KMS-11 (cell line): ENCODE data around the gene NHEJ1.

Experiments
- H2AFZ ChIP-seq: fragments of 200-600 bp; sonication (generic); 2 replicates; pipeline ENCODE4 v1.6.1; 2016; ENCODE audit warnings: antibody characterized with exemption, mixed run types, low read depth
- H3K27ac ChIP-seq: fragments of 200-600 bp; sonication (generic); 2 replicates; pipeline ENCODE4 v1.6.1; 2016; ENCODE audit warnings: mild to moderate bottlenecking, mixed run types
- H3K27me3 ChIP-seq: fragments of 200-600 bp; sonication (generic); 2 replicates; pipeline ENCODE4 v1.6.1; 2017; ENCODE audit warnings: mild to moderate bottlenecking, low read depth, mixed run types, moderate library complexity; ENCODE audit not compliant: insufficient read depth
- H3K36me3 ChIP-seq: fragments of 200-600 bp; sonication (generic); 2 replicates; pipeline ENCODE4 v1.6.1; 2017; ENCODE audit warnings: mild to moderate bottlenecking, mixed run types; ENCODE audit not compliant: insufficient read depth
- H3K4me1 ChIP-seq: fragments of 200-600 bp; sonication (generic); 2 replicates; pipeline ENCODE4 v1.6.1; 2016; ENCODE audit warnings: mild to moderate bottlenecking, low read depth, mixed run types; ENCODE audit not compliant: poor library complexity, severe bottlenecking
- H3K4me2 ChIP-seq: fragments of 200-600 bp; sonication (generic); 2 replicates; pipeline ENCODE4 v1.7.0; 2016; ENCODE audit warnings: mild to moderate bottlenecking, mixed run types
- H3K4me3 ChIP-seq: fragments of 200-600 bp; sonication (generic); IDR thresholded peaks from 2 replicates; pipeline ENCODE4 v1.6.1; 2017; ENCODE audit warnings: low read depth, low read length, mixed read lengths; ENCODE audit not compliant: insufficient read depth
- H3K79me2 ChIP-seq: fragments of 200-600 bp; sonication (generic); 2 replicates; pipeline ENCODE4 v1.6.1; 2016; ENCODE audit warnings: low read depth, mixed run types; ENCODE audit not compliant: insufficient read depth
- H3K9ac ChIP-seq: fragments of 200-600 bp; sonication (generic); 2 replicates; pipeline ENCODE4 v1.6.1; 2016; ENCODE audit warnings: mild to moderate bottlenecking, mixed run types
- H4K20me1 ChIP-seq: fragments of 200-600 bp; sonication (generic); 2 replicates; pipeline ENCODE4 v1.6.1; 2016; ENCODE audit warnings: mild to moderate bottlenecking, mixed run types; ENCODE audit not compliant: insufficient read depth
- TF ChIP-seq, protein P1 (sequence below): fragments of 200-600 bp; sonication (generic); conservative IDR thresholded peaks from 2 replicates; pipeline ENCODE4 v1.6.1; 2017; ENCODE audit warnings: low read depth, mild to moderate bottlenecking, antibody characterized with exemption, low read length, moderate library complexity, mixed read lengths

NHEJ1 gene

DNA sequence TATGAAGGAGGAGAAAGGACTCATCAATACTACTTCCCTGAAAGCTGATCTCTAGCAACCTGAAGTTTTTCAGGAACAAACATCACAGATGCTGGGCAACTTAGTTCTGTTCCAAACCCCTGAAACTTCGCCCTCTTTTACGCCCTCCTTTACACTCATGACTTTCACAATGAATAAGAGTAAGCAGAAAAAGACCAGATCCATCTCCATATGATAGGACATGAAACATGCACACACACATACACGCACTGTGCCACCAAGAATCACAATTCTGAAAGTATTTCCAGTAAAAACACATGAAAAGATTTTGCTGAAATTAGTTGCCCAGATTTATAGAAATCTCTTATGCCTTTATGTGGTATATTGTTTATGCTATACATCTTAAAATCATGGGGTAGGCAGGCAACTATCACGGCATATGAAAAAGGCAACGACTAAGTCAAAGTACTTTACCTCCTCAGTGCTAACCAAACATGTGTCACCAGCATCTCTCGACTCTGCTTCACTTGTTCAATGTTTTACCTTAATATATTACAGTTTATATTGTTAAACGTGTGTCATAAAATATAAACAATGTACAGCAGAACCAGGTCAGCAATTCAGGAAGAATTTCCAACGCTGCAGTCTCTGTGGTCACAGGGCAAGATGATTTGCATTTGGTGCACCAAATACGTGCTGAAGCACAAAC, 47.8 kb downstream of the NHEJ1 start:
- TF ChIP-seq, protein P1, sequence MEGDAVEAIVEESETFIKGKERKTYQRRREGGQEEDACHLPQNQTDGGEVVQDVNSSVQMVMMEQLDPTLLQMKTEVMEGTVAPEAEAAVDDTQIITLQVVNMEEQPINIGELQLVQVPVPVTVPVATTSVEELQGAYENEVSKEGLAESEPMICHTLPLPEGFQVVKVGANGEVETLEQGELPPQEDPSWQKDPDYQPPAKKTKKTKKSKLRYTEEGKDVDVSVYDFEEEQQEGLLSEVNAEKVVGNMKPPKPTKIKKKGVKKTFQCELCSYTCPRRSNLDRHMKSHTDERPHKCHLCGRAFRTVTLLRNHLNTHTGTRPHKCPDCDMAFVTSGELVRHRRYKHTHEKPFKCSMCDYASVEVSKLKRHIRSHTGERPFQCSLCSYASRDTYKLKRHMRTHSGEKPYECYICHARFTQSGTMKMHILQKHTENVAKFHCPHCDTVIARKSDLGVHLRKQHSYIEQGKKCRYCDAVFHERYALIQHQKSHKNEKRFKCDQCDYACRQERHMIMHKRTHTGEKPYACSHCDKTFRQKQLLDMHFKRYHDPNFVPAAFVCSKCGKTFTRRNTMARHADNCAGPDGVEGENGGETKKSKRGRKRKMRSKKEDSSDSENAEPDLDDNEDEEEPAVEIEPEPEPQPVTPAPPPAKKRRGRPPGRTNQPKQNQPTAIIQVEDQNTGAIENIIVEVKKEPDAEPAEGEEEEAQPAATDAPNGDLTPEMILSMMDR, result no peak
- Histone ChIP-seq H3K4me1 (no peaks in the 10 kb centered on the region), H4K20me1 (no peaks in the 10 kb centered on the region), H3K4me3 (no peak overlapping the region), H2AFZ (no peak overlapping the region), H3K4me2 (no peak overlapping the region), H3K27me3 (no peaks in the 10 kb centered on the region), H3K27ac (no peak overlapping the region), H3K9ac (no peak overlapping the region), H3K79me2 (no peaks in the 10 kb centered on the region), H3K36me3 (no peaks in the 10 kb centered on the region)

DNA sequence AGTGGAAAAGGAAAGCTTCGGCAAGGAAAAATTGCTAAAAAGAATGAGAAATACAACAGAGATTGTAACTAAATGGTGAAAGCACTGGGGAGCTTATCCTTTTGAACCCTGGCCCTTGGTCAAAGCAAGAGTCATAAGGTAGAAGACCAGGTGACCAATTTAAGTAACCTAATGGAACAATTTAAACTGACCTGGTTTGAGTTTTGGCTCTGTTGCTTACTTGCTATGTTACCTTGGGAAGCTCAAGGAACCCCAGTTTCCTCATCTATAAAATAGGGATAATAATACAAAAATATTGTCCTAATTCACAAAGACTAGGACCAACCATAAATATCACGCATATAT, 48.6 kb downstream of the NHEJ1 start:
- Histone ChIP-seq H3K27me3 (no peaks in the 10 kb centered on the region), H3K36me3 (no peaks in the 10 kb centered on the region), H3K4me1 (no peaks in the 10 kb centered on the region), H3K79me2 (no peaks in the 10 kb centered on the region), H3K9ac (no peak overlapping the region), H3K27ac (no peak overlapping the region), H3K4me2 (no peak overlapping the region), H3K4me3 (no peak overlapping the region), H2AFZ (no peak overlapping the region), H4K20me1 (no peaks in the 10 kb centered on the region)
- TF ChIP-seq, protein P1, result no peak

DNA sequence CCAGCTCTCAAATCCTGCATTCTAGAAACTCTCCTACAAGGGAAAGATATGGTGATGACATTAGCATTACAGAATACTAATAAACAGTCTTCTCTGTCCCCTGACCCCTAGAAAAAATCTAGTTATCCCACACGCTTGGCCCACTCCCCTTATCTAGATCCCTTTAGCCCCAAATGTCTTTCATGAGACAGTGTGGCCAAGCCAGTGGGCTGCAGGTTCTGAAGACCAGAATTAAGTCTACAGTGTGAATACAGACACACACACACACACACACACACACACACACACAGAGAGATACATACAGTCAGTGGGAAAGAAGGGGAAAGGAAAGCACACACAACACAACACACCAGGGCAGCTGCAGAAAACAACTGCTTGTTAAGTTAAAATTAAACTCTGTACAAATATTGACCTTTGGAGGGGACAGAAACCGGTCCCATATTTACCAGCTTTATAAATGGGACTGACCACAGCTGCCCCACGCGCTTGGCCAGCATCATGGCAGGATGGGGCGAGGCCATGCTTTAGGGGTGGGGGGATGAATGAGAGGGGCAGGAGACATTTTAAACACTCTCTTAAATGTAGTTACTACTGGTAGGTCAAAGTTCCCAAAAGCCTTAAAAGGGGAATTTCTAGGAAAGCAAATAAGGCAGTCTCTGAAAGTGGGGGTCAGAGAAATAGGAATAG, 49.1 kb downstream of the NHEJ1 start:
- no peaks in the 10 kb centered on the region for H3K27me3 ChIP-seq
- no peak overlapping the region for H3K4me2 ChIP-seq
- no peak overlapping the region for H3K4me3 ChIP-seq
- no peaks in the 10 kb centered on the region for H3K79me2 ChIP-seq
- H3K9ac ChIP-seq, result no peak overlapping the region
- TF ChIP-seq, protein P1, result no peak
- no peak overlapping the region for H3K27ac ChIP-seq
- H2AFZ ChIP-seq, result no peak overlapping the region
- no peaks in the 10 kb centered on the region for H3K4me1 ChIP-seq
- H3K36me3 ChIP-seq, result no peaks in the 10 kb centered on the region
- no peaks in the 10 kb centered on the region for H4K20me1 ChIP-seq

DNA sequence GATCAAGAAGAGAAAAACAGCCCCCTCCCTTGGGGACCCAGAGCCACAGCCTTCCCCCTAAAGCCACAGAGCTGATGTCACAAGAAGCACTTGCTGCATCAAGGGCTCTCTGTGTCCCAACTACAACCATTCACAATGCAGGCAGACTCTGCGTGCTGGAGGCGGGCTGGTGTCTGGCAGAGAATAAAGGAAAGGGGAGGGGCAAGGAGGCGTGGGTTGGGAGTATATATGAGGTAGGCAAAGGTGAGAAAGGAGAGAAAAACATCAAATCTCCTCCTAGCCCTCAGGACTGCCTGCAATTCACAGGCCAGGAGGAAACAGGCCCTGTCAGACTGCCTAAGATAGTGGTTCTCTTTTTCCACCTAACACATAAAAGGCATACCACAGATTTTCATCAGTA, 51.1 kb downstream of the NHEJ1 start:
- no peak overlapping the region for H3K27ac ChIP-seq
- H2AFZ ChIP-seq, result no peak overlapping the region
- no peaks in the 10 kb centered on the region for H3K4me1 ChIP-seq
- H3K4me3 ChIP-seq, result no peak overlapping the region
- TF ChIP-seq, protein P1, result no peak
- H3K36me3 ChIP-seq, result no peaks in the 10 kb centered on the region
- no peaks in the 10 kb centered on the region for H3K79me2 ChIP-seq
- H3K4me2 ChIP-seq, result no peak overlapping the region
- no peaks in the 10 kb centered on the region for H3K27me3 ChIP-seq
- H4K20me1 ChIP-seq, result no peaks in the 10 kb centered on the region
- no peak overlapping the region for H3K9ac ChIP-seq
